Mesendoderm (in vitro differentiated cells): ENCODE data around the gene MAP3K20.
A peak's percentile ranks its signal among the peaks of the same experiment; 100 is the strongest.

Experiments used
- DNase-seq: peaks from one replicate; pipeline ENCODE4 v3.0.0; 2013
- H2AK5ac ChIP-seq: 2 replicates; pipeline ENCODE4 v1.6.1; 2013; ENCODE audit warnings: low read length, inconsistent platforms
- H2BK120ac ChIP-seq: 2 replicates; pipeline ENCODE4 v1.6.1; 2013; ENCODE audit warnings: low read depth, mild to moderate bottlenecking, low read length, moderate library complexity, mixed read lengths
- H2BK15ac ChIP-seq: replicated peaks from 2 replicates; pipeline ENCODE4 v1.6.1; 2013; ENCODE audit warnings: low read depth, mild to moderate bottlenecking, moderate library complexity
- H2BK5ac ChIP-seq: 2 replicates; pipeline ENCODE4 v1.6.1; 2013; ENCODE audit warnings: low read length, inconsistent platforms
- H3K18ac ChIP-seq: 2 replicates; pipeline ENCODE4 v1.6.1; 2013; ENCODE audit warnings: mild to moderate bottlenecking, low read length, mixed read lengths
- H3K23ac ChIP-seq: one replicate; pipeline ENCODE4 v1.6.1; 2013; ENCODE audit warnings: low read length
- H3K27ac ChIP-seq: 2 replicates; pipeline ENCODE4 v1.5.1; 2013; ENCODE audit warnings: low read depth, mild to moderate bottlenecking, inconsistent platforms, low read length, moderate library complexity
- H3K27me3 ChIP-seq: 2 replicates; pipeline ENCODE4 v1.6.1; 2013; ENCODE audit warnings: low read length, control low read depth, mild to moderate bottlenecking, inconsistent platforms; ENCODE audit not compliant: insufficient read depth, poor library complexity
- H3K36me3 ChIP-seq: 2 replicates; pipeline ENCODE4 v1.6.1; 2013; ENCODE audit warnings: low read length, inconsistent platforms; ENCODE audit not compliant: control insufficient read depth, insufficient read depth
- H3K4ac ChIP-seq: one replicate; pipeline ENCODE4 v1.6.1; 2013; ENCODE audit warnings: low read depth, mild to moderate bottlenecking, low read length, moderate library complexity
- H3K4me1 ChIP-seq: 2 replicates; pipeline ENCODE4 v1.6.1; 2013; ENCODE audit warnings: low read depth, low read length, inconsistent platforms; ENCODE audit not compliant: control insufficient read depth
- H3K4me2 ChIP-seq: 2 replicates; pipeline ENCODE4 v1.6.1; 2013; ENCODE audit warnings: low read length
- H3K4me3 ChIP-seq: 2 replicates; pipeline ENCODE4 v1.5.1; 2013; ENCODE audit warnings: mild to moderate bottlenecking, low read length
- H3K56ac ChIP-seq: one replicate; pipeline ENCODE4 v1.6.1; 2013; ENCODE audit warnings: low read length
- H3K79me1 ChIP-seq: 2 replicates; pipeline ENCODE4 v1.6.1; 2013; ENCODE audit warnings: low read length, inconsistent platforms
- H3K79me2 ChIP-seq: 2 replicates; pipeline ENCODE4 v1.6.1; 2013; ENCODE audit warnings: mild to moderate bottlenecking, low read length; ENCODE audit not compliant: control insufficient read depth, insufficient read depth
- H3K9ac ChIP-seq: 2 replicates; pipeline ENCODE4 v1.6.1; 2013; ENCODE audit warnings: low read length, inconsistent platforms
- H4K5ac ChIP-seq: one replicate; pipeline ENCODE4 v1.6.1; 2013; ENCODE audit warnings: low read length
- H4K8ac ChIP-seq: one replicate; pipeline ENCODE4 v1.6.1; 2013; ENCODE audit warnings: low read depth, mild to moderate bottlenecking, control low read depth, low read length, moderate library complexity
- WGBS: extraction: QIAGEN DNeasy Blood & Tissue Kit; methylation state at CpG from one replicate; pipeline ENCODE4 v1.1.7; 2013; ENCODE audit warnings: low lambda C conversion rate, missing lambda C conversion rate; ENCODE audit not compliant: insufficient coverage; ENCODE audit errors: extremely low coverage; 5-methylcytosine and 5-hydroxymethylcytosine counted together

Gene MAP3K20

GRCh38 chr2:173076581-173077345 is 1.1 kb downstream of the MAP3K20 start:
- no peaks in the 10 kb centered on the region for H3K36me3 ChIP-seq
- peak overlapping the region; percentile 91 for H3K9ac ChIP-seq
- peak overlapping the region; percentile 61 for H2BK15ac ChIP-seq
- no peak overlapping the region for H2BK5ac ChIP-seq
- H3K4ac ChIP-seq, result no peak overlapping the region
- DNase-seq, result peak; percentile 54
- peak overlapping the region; percentile 94 for H3K56ac ChIP-seq
- H3K4me2 ChIP-seq, result peak overlapping the region; percentile 66
- no CpG with 5 or more reads among the region's 27 CpGs for WGBS
- no peaks in the 10 kb centered on the region for H3K4me1 ChIP-seq
- no peak overlapping the region for H2AK5ac ChIP-seq
- H4K8ac ChIP-seq, result no peak overlapping the region
- H3K79me1 ChIP-seq, result peaks cover 5% of the 10 kb centered on the region
- H3K79me2 ChIP-seq, result peaks cover 3% of the 10 kb centered on the region
- H3K27ac ChIP-seq, result peak overlapping the region; percentile 31
- no peak overlapping the region for H4K5ac ChIP-seq
- H3K4me3 ChIP-seq, result peak overlapping the region; percentile 78
- no peak overlapping the region for H2BK120ac ChIP-seq
- peak overlapping the region; percentile 72 for H3K18ac ChIP-seq
- peak overlapping the region; percentile 48 for H3K23ac ChIP-seq
- H3K27me3 ChIP-seq, result no peaks in the 10 kb centered on the region

GRCh38 chr2:173077506-173078177 is 2.0 kb downstream of the MAP3K20 start:
- H3K4me3 ChIP-seq, result no peak overlapping the region
- no peak overlapping the region for H3K18ac ChIP-seq
- H3K27me3 ChIP-seq, result no peaks in the 10 kb centered on the region
- 100% methylated on average over 2 of the region's 5 CpGs for WGBS
- H3K36me3 ChIP-seq, result no peaks in the 10 kb centered on the region
- H3K79me2 ChIP-seq, result peaks cover 3% of the 10 kb centered on the region
- no peak overlapping the region for H2BK120ac ChIP-seq
- no peak overlapping the region for H3K9ac ChIP-seq
- no peak overlapping the region for H3K23ac ChIP-seq
- no peak overlapping the region for H3K4me2 ChIP-seq
- H2BK5ac ChIP-seq, result no peak overlapping the region
- no peak overlapping the region for H3K56ac ChIP-seq
- H3K27ac ChIP-seq, result no peak overlapping the region
- no peaks in the 10 kb centered on the region for H3K4me1 ChIP-seq
- H4K5ac ChIP-seq, result no peak overlapping the region
- H3K4ac ChIP-seq, result no peak overlapping the region
- no peak overlapping the region for H2AK5ac ChIP-seq
- peaks cover 5% of the 10 kb centered on the region for H3K79me1 ChIP-seq
- H4K8ac ChIP-seq, result no peak overlapping the region
- no peak overlapping the region for H2BK15ac ChIP-seq
- DNase-seq, result no peak

GRCh38 chr2:173079141-173079540 is 3.5 kb downstream of the MAP3K20 start:
- no peaks in the 10 kb centered on the region for H3K36me3 ChIP-seq
- no peak overlapping the region for H3K4me2 ChIP-seq
- no peak overlapping the region for H3K18ac ChIP-seq
- no CpG with 5 or more reads among the region's 3 CpGs for WGBS
- H3K9ac ChIP-seq, result no peak overlapping the region
- H4K8ac ChIP-seq, result no peak overlapping the region
- no peak overlapping the region for H2BK15ac ChIP-seq
- H3K79me1 ChIP-seq, result peaks cover 5% of the 10 kb centered on the region
- no peak overlapping the region for H3K27ac ChIP-seq
- no peak overlapping the region for H2AK5ac ChIP-seq
- no peak overlapping the region for H3K4ac ChIP-seq
- H2BK120ac ChIP-seq, result no peak overlapping the region
- no peaks in the 10 kb centered on the region for H3K27me3 ChIP-seq
- DNase-seq, result no peak
- H3K4me1 ChIP-seq, result no peaks in the 10 kb centered on the region
- peaks cover 3% of the 10 kb centered on the region for H3K79me2 ChIP-seq
- H3K23ac ChIP-seq, result no peak overlapping the region
- no peak overlapping the region for H4K5ac ChIP-seq
- no peak overlapping the region for H3K4me3 ChIP-seq
- no peak overlapping the region for H2BK5ac ChIP-seq
- no peak overlapping the region for H3K56ac ChIP-seq

- Histone ChIP-seq H2AK5ac (no peak overlapping the region), H3K4me2 (no peak overlapping the region), H3K23ac (no peak overlapping the region), H3K36me3 (no peaks in the 10 kb centered on the region), H4K8ac (no peak overlapping the region), H3K56ac (no peak overlapping the region), H3K4me1 (no peaks in the 10 kb centered on the region), H3K4me3 (no peak overlapping the region), H3K18ac (no peak overlapping the region), H4K5ac (no peak overlapping the region), H3K27ac (no peak overlapping the region), H3K27me3 (no peaks in the 10 kb centered on the region), H2BK5ac (no peak overlapping the region), H2BK120ac (no peak overlapping the region), H3K9ac (no peak overlapping the region), H3K79me1 (peaks cover 5% of the 10 kb centered on the region), H2BK15ac (no peak overlapping the region), H3K4ac (no peak overlapping the region), H3K79me2 (peaks cover 3% of the 10 kb centered on the region)
- DNase-seq, result no peak
- WGBS, result no CpG with 5 or more reads among the region's 6 CpGs
Observed at GRCh38 chr2:173079973-173080860, 4.6 kb downstream of the MAP3K20 start.

GRCh38 chr2:173086518-173087213 is 11.0 kb downstream of the MAP3K20 start:
- no CpG with 5 or more reads among the region's 2 CpGs for WGBS
- no peak overlapping the region for H4K5ac ChIP-seq
- no peak overlapping the region for H3K4me3 ChIP-seq
- H3K56ac ChIP-seq, result no peak overlapping the region
- no peak overlapping the region for H2BK15ac ChIP-seq
- H4K8ac ChIP-seq, result no peak overlapping the region
- no peak overlapping the region for H3K9ac ChIP-seq
- DNase-seq, result no peak
- no peak overlapping the region for H3K27ac ChIP-seq
- no peak overlapping the region for H3K4ac ChIP-seq
- H2AK5ac ChIP-seq, result no peak overlapping the region
- no peak overlapping the region for H3K4me2 ChIP-seq
- no peaks in the 10 kb centered on the region for H3K27me3 ChIP-seq
- no peak overlapping the region for H3K18ac ChIP-seq
- H3K79me2 ChIP-seq, result no peaks in the 10 kb centered on the region
- no peaks in the 10 kb centered on the region for H3K36me3 ChIP-seq
- H3K79me1 ChIP-seq, result no peaks in the 10 kb centered on the region
- H3K4me1 ChIP-seq, result no peaks in the 10 kb centered on the region
- no peak overlapping the region for H2BK120ac ChIP-seq
- no peak overlapping the region for H3K23ac ChIP-seq
- H2BK5ac ChIP-seq, result no peak overlapping the region
